Adipose tissue (tissue), 3 donors: ENCODE data around the gene CUL4A. TPM values are rescaled to one million over a fixed set of nuclear protein-coding genes. Genes with fewer than 3 reads are reported as not detected.

Source experiments
- H3K27ac ChIP-seq: one replicate; pipeline ENCODE4 v1.5.1; 2013; ENCODE audit warnings: low read depth, low read length
- WGBS, 3 donors: extraction: QIAGEN DNeasy Blood & Tissue Kit; methylation state at CpG; one replicate each; pipeline ENCODE4 v1.1.7; 2013; 5-methylcytosine and 5-hydroxymethylcytosine counted together
- polyA plus RNA-seq, 3 donors: library from polyadenylated mRNA; stranded (reverse); fragments of 200-250 nt; gene quantifications; one replicate each; pipeline ENCODE4 v1.2.3, GENCODE V29; 2013
- donor health status: healthy with polysubstance abuse.
- donor health status: Bipolar disorder and iron deficiency.
- donor health status: healthy.

CUL4A gene
- polyA plus RNA-seq, 3 donors: 23.5 to 39.5 (median 31.8) TPM

DNA sequence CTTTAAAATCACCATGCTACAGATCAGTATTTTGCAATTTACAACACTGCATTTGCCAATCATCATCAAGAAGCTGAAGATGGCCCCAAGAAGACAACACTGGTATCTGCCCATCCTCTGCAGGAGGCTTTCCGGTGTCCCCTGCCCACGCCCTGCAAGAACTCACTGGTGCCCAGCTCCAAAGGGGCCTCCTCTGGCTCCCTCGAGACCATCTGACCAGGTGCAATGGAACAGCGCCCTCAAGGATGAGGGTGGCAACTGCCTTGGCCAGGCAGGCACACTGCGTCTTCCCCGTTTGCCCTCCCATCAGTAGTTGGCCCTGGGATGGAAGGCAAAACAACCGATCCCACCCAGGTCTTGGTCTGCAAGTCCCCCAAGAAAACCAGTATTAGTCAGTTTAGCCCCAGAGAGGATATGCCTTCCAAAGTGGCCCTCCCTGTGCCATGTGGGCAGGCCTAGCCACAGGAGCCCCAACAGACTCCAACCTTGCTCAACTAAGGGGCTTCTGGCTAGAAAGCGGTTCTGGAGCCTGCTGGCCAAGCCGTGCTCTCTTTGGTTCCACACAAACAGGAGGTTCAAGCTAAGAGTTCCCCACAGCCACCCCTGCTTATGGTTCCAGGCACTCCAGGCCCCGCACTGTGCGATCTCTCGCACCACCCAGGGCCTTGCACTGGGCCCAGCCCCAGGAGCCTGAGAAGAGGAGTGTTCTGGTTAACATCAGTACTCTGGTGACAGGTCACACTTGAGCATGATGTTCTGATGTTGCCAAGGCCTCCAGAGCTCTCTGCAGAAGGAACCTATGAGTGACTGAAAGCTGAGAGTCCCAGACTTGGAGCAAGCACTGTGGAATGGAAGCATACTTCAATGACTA lies 5.7 kb upstream of the CUL4A start:
- 87 to 95% (median 94%) methylated on average over 12 of the region's 12 CpGs for WGBS, 3 donors
- H3K27ac ChIP-seq: no peak overlapping the region

DNA sequence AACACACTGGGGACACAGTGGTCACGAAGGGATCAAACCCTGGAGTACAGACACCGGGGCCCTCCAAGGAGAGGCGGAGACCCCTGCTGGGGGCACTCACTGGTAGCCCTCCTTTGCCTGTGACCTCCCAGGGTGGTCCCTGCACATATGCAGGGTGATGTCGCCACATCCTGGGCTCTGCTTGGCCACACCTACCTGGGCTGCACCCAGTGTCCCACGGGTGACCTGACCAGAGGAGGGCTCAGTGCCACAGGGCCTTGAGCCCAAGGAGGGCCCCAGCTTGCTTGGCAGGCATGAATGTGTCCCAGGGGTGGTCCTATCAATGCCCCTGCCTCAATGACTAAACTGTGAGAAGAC lies 5.1 kb upstream of the CUL4A start:
- 85 to 91% (median 88%) methylated on average over 5 of the region's 5 CpGs for WGBS, 3 donors
- H3K27ac ChIP-seq: no peak overlapping the region

DNA sequence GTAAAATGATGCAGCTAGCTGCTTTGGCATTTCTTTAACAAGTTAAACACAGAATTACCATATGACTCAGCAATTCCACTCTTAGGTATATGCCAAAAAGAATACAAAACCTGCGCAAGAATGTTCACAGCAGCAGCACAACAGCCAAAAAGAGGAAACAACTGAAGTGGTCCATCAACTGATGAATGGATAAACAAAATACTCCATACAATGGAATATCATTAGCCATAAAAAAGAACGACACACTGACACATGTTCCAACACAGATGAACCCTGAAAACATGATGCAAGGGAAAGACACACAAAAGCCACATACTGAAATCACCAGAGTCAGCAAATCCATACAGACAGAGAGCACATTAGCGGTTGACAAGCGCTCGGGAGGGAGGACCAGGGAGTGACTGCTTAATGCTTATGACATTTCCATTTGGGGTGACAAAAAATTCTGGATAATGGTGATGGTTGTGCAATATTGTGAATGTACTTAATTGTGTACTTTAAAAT lies 3.9 kb upstream of the CUL4A start:
- H3K27ac ChIP-seq: no peak overlapping the region
- 61 to 75% (median 65%) methylated on average over 5 of the region's 5 CpGs for WGBS, 3 donors

DNA sequence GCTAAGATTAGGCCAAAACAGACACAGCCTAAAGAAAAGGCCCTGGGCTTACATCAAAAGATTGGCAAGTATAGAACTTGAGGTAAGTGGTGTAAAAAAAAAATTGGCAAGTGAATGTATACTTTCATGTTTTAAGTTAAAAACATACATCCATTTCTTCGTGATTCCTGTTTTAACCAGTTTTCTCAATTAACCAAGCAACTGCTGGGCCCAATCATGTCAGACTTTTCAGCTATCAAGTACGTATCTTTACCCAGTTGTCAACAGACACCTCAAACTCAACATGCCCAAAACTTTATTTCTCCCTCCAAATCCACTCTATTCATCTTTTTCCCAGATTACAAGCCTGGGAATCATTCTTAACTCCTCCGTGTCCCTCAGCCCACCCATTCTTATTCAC lies 2.0 kb upstream of the CUL4A start:
- 25 to 52% (median 41%) methylated on average over 3 of the region's 3 CpGs for WGBS, 3 donors
- no peak overlapping the region for H3K27ac ChIP-seq

DNA sequence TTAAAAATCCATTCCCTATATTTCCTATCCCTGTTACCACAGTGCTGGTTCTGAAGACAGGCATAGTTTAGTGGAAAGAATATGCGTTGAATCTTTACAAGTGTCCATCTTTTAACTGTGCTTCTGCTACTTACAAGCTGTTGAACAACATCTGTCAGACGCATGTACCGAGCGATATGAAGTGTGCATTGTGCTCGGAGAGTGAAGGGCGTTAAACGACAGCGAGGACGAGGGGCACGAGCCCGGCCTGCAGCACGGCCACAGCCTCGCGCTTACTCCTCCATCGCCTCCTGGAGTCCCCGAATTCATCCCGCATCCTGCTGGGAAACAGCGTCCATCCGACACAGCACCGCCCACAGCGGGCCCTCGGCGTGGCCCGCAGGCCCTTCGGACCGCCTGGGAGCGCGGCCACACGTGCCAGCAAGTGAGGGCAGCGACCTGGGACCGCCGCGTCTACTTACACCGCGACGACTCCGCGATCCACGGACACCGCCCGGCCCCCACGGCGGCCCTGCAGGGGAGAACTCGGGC lies 1.5 kb upstream of the CUL4A start:
- H3K27ac ChIP-seq: peak overlapping the region; percentile 86
- WGBS, 3 donors: 0 to 1% (median 1%) methylated on average over 44 of the region's 44 CpGs

DNA sequence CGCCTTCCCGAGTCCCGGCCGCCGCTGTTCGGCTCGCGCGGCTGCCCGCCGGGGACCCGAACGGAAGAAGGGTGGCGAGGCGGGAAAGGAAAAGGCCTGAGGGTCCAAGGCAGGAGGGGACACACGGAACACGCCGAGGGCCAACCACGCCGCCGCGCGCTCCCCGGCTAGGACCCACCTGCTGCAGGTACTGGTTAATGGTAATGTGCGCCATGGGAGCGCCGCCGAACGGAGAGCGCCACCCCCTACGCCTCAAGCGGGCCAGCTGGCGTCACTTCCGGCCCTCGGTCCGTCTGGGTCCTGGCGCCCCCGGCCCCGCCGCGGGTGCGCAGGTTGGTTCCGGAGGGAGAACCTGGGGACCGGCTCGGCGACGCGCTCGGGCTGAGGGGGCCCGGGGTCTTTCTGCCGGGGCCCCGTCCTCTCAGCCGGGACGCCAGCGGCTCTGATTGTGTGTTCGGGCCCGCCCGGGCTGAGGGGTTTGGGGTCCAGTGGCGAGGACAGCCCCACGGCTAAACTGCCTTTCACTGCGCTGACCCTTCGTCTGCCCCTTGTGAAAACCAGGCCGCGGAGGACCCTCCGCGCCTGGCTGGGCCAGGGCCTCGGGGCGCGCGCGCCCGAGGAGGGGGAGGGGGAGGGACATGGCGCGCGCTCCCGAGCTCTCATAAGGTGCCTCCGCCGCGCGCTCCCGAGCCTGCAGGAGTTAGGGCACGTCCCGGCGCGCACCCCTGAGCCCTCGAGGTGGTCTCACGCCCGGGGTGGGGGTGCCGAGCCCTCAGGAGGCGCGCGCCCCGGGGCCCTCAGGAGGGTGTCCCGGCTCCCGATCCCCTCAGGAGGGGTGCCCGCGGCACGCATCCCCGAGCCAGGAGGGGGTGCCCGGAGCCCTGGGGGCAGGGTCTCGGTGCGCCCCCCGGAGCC lies 735 bp upstream of the CUL4A start, which contains the start of gene PCID2:
PCID2 (minus strand) TSS at position 249 of the 915 bp plus-strand sequence; CDS start at position 214, 35 bp downstream.
- H3K27ac ChIP-seq: peak within 1 kb of the TSS; percentile 86
- 0 to 1% (median 1%) methylated on average over 78 to 103 of the region's 103 CpGs for WGBS, 3 donors

DNA sequence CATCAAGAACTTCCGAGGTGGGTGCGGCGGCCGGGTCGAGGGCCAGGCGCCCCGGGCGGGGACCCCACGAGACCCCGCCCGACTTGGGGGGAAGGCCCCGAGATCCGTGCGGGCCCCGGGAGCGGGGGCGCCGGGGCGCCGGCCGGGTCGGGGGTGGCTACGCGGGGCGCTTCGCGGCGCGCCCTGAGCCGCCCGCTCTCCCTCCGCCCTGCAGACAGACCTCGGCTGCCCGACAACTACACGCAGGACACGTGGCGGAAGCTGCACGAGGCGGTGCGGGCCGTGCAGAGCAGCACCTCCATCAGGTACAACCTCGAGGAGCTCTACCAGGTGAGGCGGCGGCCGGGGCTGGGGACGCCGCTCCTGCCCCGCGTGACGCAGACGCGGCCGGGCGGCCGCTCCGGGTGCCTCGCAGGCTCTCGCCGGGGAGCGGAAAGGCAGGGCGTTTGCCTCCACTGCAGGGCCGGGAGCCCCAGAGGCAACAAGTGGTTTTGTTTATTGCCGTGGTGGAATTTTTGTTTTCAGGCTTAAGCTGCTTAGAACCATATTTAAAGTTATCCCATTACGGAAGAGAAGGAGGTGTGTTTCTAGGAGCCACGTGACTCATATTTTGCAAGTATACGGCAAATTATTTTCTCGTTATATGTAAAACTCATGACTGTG lies 477 bp downstream of the CUL4A start:
- H3K27ac ChIP-seq: peak overlapping the region; percentile 70
- 0 to 1% (median 0%) methylated on average over 43 to 67 of the region's 67 CpGs for WGBS, 3 donors

DNA sequence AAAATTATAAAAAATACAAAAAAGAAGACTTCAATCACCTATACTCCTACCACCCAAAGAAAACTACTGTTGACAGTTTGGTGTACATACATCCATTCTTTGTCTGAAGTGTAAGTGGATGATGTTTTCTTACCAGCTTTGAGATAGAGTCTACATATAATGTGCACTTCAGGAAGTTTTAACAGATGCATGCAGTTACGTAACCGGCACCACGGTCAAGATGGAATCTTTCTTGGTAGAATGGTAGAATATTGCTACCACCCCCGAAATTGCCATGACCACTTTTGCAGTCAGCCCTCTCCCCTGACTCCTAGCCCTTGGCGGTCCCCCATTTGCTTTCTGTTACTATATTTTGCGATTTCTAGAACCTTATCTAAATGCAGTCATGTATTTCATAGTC lies 1.4 kb downstream of the CUL4A start:
- H3K27ac ChIP-seq: no peak overlapping the region
- 73 to 94% (median 81%) methylated on average over 6 of the region's 6 CpGs for WGBS, 3 donors

DNA sequence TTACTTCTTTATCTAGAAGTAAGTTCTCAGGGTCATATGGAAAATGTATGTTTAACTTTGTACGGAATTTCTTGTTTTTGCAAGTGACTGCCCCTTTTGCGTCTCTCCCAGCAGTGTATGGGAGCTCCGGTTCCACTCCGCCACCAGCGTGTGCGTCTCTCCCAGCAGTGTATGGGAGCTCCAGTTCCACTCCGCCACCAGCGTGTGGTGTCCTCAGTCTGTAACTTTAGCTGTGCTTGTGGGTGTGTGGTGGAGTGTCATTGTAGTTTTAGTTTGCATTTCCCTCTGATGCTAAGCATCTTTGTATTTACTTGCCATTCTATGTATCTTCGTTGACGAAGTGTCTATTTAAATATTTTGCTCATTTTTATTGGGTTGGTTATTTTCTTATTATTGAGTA lies 2.4 kb downstream of the CUL4A start:
- WGBS, 3 donors: 94 to 98% (median 97%) methylated on average over 10 of the region's 10 CpGs
- H3K27ac ChIP-seq: no peak overlapping the region

DNA sequence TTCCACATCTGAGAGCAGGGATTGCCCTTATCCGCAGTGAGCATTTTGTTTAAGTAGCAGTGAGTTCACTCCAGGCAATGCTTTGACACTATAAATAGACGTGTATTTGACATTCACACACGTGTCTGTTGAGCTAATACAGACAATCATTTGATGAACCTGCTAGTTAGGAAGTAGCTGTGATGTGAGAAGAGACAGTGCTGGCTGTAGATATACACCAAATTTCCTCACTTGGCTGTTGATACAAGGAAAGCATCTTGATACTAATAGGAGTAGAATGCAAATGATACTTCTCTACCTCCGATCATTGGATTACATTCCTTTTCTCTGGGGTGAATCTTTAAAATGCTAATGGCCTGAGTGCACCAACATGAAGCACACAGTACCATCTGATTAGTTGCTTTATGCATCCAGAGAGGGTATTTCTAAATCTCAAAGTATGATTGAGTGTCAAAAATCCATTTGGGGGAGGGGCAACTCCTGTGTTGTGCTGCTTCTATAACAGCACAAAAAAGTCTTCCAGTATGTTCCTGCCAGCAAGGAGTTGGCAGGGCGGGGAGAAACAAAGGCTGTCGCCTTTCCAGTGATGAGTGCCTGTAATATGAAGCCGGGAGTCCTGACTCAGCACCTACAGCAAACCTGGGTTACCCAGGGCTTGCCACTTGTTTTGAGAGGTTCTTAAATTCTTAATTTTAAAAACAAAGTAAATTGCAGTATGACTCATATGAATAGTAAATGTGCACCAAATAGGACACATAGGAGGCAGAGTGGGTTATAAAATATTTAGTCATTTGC lies 7.0 kb downstream of the CUL4A start:
- 20 to 54% (median 47%) methylated on average over 7 of the region's 7 CpGs for whole genome bisulfite sequencing, 3 donors
- H3K27ac ChIP-seq: no peak overlapping the region

DNA sequence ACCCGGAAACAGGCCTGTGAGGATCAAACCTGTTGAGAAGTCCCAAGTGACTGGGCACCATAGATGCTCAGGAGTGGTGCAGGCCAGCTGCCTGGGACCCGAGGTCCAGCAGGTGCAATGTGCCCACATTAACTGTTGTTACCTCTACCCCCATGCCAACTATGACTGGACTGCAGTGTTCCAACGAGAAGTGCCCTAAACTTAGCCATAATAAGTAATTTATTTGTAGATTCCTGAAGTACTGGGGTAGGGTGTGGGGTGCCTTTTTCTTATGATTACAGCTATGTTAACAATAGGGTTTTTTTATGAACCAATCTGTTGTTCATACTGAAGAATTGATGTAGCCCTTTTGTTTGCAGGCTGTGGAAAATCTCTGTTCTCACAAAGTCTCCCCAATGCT lies 9.2 kb downstream of the CUL4A start:
- H3K27ac ChIP-seq: no peak overlapping the region
- WGBS, 3 donors: 53 to 89% (median 81%) methylated on average over 3 of the region's 3 CpGs

DNA sequence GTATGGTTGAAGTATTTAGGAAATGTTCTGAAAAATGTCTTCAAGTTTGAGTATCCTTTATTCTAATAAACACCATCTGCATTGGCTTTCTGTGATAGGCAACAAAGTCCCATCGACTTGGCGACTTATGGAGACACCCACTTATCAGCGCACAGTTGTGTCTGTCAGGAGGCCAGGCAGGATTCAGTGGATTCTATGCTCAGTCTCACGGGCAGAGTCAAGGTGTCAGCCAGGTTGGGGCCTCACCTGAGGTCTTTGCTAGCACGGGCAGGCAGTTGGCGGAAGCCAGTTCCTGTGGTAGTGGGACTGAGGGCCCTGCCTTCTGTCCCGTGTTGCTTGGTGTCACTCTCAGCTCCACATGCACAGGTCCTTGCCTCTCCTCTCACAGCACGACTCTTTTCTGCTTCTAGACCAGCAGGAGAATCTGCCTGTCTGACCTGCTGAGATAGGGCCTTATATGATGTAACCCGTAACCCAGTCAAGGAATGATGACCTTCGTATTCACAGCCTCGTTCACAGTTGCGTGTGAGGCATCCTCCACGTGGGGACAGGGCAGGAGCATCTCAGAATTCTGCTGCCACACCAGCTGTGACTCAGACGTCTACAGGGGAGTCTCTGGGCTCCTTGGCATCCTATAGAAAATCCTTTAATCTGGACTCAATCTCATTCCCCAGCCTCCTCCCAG lies 10.0 kb downstream of the CUL4A start:
- 87 to 90% (median 87%) methylated on average over 14 of the region's 14 CpGs for whole genome bisulfite sequencing, 3 donors

DNA sequence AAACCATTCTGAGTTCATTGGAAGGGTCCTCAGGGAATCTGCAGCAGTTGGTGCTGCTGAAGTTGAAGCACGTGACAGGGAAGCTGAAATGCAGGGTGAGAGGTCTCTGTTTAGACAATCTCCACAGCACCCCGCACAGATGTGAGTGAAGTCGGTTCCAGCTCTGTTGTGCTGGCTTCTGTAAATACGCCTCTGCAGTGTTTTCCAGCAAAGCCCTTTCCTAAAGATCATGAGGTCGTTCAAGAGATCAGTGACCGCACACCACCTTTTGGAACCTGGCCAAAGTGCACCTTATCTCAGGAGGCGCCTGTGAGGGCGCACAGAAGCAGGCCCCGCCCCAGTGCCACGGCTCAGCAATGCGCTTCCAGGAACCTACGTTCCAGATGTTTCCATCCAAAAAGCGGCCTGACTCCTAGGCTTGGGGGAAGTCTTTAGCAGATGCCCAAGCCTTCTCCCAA lies 10.8 kb downstream of the CUL4A start:
- 42 to 79% (median 71%) methylated on average over 13 of the region's 13 CpGs for WGBS, 3 donors
- no peak overlapping the region for H3K27ac ChIP-seq

More for the DNA sequence above, 10.0 kb downstream of the CUL4A start:
- no peak overlapping the region for H3K27ac ChIP-seq

DNA sequence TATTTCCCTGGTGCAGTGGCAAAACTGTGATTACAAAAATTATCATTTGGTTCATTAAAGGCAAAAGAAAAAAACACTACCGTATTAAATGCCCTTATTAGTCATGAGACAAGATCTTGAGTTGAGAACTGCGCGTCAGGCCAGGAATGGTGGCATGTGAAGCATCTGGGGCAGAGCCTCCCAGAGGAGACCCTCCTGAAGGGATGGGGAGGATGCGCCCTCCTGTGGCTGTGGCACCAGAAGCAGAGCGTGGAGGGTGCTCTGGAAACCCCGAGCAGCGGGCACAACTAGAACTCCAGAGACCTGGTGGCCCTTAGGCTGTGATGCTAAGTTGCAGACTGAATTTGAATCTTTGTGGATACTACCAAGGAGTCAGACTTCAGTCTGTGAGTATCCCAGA lies 11.5 kb downstream of the CUL4A start:
- no peak overlapping the region for H3K27ac ChIP-seq
- WGBS, 3 donors: 93% methylated on average over 7 of the region's 7 CpGs

DNA sequence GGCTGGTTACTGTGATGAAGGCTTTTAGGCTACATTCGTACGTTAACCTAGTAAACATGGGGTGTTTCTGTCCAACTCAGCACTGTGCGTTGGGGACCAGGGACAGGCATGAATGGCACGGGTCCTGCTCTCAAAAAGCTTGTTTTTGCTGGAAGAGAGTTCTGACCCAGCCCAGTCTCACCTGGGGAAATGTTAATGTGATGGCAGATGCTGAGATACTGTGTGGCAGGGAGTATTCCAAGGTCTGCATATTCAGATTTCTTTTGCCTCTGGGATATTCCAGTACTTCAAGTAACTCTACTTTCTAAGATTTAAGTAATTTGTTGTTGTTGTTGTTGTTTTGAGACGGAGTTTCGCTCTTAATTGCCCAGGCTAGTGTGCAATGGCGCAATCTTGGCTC lies 13.7 kb downstream of the CUL4A start:
- H3K27ac ChIP-seq: no peak overlapping the region
- WGBS, 3 donors: 93 to 98% (median 94%) methylated on average over 7 of the region's 7 CpGs

DNA sequence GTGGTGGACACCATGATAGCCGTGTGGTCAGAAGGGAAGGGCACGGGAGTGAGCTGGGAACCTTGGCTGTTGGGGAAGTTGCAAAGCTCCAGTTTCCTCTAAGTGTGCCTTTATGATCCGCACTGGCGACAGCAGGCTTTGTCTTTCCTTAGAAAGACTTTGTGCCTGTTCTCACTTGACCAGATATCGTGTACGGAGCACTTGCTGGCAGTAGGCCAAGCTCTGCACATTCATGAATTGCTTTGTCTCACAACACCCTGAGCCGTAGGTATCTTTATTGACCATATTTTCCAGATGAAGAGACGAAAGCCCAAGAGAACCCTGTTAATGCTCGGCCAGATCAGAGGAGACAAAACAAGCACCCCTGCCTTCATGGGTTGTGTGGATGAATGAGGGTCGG lies 15.1 kb downstream of the CUL4A start:
- WGBS, 3 donors: 86 to 89% (median 88%) methylated on average over 10 of the region's 10 CpGs
- H3K27ac ChIP-seq: no peak overlapping the region

DNA sequence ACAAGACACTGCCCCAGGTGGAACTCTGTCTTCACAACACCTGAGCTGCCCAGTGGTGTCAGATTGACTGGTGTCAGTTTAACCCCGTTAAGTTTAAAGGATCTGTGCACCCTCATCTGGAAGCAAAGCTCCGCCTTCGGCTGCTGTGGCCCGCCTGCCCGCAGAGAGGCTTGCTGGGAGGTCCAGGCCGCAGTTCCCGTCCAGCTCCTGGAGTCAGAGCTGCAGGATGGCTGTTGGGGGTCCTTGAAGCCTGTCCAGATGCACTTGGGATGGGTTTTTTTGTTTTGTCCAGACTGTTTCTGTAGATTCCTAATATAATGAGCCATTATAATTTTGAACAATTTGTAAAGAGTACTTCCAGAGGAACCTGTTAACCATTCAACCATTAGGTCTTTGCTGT lies 16.1 kb downstream of the CUL4A start:
- no peak overlapping the region for H3K27ac ChIP-seq
- WGBS, 3 donors: 87 to 96% (median 94%) methylated on average over 7 of the region's 7 CpGs
